ENCODE data around the gene AGPS.

DNA sequence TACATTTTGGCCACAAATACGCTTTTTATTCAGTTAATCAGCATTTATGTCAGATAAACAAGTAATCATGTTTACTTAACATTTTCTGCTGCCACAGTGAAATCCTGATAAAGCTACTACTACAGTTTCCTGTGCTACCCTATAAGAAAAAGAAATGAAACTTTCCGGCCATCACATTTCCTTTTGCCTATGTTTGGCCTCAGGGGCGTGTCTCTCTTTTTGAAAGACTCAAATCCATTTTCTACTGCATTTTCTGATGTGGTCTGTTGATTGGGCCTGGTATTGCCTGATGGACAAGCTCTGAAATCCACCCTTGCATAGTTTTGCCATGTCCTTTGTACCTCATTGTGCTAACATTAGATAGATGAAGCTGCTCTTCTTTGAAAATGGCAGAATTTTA is 152.6 kb downstream of the AGPS start:
- TF ChIP-seq, protein P1, sequence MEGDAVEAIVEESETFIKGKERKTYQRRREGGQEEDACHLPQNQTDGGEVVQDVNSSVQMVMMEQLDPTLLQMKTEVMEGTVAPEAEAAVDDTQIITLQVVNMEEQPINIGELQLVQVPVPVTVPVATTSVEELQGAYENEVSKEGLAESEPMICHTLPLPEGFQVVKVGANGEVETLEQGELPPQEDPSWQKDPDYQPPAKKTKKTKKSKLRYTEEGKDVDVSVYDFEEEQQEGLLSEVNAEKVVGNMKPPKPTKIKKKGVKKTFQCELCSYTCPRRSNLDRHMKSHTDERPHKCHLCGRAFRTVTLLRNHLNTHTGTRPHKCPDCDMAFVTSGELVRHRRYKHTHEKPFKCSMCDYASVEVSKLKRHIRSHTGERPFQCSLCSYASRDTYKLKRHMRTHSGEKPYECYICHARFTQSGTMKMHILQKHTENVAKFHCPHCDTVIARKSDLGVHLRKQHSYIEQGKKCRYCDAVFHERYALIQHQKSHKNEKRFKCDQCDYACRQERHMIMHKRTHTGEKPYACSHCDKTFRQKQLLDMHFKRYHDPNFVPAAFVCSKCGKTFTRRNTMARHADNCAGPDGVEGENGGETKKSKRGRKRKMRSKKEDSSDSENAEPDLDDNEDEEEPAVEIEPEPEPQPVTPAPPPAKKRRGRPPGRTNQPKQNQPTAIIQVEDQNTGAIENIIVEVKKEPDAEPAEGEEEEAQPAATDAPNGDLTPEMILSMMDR (IDR thresholded peaks at IDR 0.05; ENCODE audit: low read depth, low read length), result no peak
- TF ChIP-seq EZH2phosphoT487 (IDR thresholded peaks at IDR 0.05; ENCODE audit: low read depth), result no peak

Measured in OCI-LY3 (cell line).